Activated CD4-positive, alpha-beta T cell treated with anti-CD3 and anti-CD28 coated beads for 24 hours (primary cell): ENCODE data around the gene ACTR6.
"Not testable (repeated sequence)": the region's sequence is repeated elsewhere in the genome, so short reads cannot be mapped to it uniquely, and the experiment has no call there.

Source experiments
- DNase-seq, 2 donors: peaks; one replicate each; pipeline ENCODE4 v3.0.0-alpha.2; 2020; ENCODE audit warnings: low read depth in 2 of 2

The ACTR6 gene

DNA sequence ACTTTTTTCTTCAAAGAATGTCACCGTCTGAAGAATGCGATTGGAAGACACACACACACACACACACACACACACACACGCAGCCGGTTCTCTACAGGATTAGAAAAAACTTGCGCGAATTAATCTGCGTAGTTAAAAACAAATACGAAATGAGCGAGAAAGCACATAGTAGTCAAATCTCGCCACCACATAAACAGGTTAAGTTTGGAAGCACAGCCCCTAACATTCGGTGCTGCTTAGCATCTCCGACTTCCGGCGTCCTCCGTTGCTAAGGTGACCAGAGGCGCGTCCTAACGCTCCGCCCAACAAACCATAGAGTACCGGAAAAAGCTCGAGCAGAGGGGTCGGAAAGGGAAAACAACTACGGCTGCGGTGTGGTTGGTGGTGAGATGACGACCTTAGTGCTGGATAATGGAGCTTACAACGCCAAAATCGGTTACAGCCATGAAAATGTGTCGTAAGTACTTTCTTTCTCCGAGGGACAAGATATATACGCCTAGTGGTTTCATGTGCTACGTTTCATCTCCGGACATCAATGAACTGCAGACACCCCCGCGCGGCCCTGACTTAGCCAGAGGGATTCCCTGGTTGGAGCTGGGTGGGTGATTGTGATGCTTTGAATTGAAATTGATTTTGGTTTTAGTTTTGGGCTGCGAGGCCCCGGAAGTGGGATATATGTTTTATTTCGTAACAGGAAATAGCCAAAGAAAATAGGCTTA lies at the start of gene ACTR6:
Gene ACTR6 (plus strand): TSS at position 353 of the 719 bp plus-strand sequence. CDS start 37 bp downstream, at position 390.
- DNase-seq = peak; percentile 90 to 96

GRCh38 chr12:100151769-100152168 lies 48.8 kb upstream of the ACTR6 start:
- DNase-seq = no peak

DNA sequence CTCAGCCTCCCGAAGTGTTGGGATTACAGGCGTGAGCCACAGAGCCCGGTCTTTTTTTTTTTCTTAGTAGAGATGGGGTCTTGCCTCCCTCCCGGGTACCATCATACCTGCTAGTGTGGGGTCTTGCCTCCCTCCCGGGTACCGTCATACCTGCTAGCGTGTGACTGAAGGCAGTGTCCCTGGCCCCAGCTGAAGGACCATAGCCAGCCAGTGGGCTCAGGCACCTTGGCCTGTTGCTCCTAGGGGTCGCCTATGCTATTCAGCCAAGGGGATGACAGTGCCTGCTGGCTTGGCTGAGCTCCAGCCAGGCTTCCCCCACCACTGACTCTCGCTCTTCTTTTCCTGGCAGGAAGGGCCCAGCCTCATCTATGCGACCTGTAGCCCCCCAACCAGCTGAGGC lies 47.5 kb upstream of the ACTR6 start:
- no peak for DNase-seq

- DNase-seq = peak; percentile 60 to 72
Measured at GRCh38 chr12:100154474-100155247, 46.0 kb upstream of the ACTR6 start.

DNA sequence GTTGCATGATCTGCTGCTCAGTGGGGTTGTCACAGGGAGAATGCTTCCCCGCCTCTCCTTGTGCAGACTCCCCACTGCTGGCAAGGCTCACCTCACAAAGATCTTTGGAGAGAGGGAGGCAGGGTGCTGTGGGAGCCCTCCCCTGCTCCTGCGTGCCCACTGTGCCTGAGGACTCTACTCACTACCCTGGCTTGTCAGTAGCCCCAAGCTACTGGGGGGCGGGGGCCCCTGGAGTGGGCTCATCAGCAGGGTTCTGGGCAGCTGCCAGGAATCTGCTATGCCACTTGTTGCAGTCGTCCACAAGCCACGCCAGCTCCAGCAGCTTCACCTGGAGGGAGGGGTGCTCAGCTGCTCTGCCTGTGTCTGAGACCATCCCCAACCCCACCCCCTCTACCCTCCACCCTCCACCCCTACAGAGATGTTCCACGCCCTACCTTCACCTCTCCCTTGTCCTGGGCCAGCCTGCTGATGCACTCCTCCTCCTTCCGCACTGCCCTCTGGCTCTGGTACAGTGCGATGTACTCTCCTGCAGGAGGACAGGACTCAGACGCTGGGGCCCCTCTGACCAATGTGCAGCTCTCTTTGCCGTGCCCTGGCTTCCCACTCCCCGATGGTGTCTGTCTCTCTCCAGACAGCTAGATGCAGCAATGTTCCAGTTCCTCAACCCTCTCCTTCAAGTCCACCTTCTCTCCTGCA lies 43.7 kb upstream of the ACTR6 start:
- DNase-seq = no peak

DNA sequence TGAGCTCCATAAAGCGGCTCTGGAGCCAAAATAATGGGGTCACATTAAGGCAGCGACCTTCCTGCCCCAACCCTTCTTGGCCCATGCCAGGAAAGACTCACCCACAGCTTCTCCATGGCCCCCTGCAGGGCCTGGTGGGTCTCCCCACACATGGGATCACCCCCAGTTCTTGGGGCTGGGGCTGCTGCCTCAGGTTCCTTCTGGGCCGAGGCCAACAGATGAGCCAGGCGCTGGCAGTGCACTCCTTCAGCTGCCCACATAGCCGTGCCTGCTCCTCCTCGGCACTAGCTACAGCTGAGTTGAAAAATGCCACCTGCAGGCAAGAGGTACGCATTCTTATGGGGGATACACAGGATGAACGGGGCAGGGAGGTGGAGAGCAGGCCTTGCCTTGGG lies 43.2 kb upstream of the ACTR6 start:
- DNase-seq = no peak

DNA sequence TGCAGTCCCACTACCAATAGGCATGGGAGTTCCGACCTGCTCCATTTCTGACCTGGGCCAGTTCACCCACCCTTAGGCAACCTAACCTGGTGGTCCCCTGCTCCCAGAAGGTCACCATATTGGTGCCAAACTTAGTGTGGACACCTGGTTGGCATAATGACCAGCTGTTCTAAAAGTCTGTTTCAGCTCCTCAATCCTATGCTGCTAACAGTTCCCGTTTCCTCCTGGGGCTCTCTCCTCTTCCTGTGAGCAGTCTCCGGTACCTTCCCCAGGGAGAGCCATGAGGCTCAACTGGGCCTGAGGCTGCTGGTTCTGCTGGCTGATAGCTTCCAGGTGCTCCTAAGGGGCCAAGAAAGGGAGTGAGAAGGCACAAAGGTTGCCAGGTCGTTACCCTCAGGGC lies 42.1 kb upstream of the ACTR6 start:
- DNase-seq = no peak

DNA sequence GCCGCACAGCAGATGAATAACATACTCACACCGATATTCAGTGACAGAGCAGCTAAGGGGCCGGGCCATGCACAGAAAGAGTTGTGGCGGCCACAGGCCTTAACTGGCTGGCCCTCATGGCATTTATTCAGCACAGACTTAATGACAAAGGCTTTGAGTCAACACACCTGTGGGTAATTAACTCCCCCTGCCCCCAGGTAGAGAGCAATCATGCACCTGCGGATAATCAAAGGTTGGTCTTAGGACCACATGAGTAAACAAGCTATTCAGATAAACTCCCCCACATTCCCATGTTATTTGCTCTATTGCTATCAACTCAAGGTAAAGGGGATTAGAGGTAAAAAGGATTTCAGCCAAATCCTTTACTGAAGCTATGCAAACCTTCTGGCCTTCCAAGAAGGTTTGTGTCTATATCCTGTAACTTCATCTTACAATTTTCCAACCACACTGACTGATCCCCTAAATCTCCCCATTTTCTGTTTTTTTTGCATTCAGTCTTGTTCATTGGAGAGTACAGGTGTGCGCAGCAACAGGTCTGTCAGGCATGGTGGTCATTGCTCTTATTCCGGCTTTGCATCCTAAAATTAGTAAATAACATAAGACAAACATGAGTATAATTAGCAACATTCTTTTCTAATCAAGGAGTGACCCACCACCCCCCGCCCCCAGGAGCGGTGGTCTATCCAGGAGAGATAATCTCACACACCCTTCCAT lies 41.1 kb upstream of the ACTR6 start:
- no peak for DNase-seq

DNA sequence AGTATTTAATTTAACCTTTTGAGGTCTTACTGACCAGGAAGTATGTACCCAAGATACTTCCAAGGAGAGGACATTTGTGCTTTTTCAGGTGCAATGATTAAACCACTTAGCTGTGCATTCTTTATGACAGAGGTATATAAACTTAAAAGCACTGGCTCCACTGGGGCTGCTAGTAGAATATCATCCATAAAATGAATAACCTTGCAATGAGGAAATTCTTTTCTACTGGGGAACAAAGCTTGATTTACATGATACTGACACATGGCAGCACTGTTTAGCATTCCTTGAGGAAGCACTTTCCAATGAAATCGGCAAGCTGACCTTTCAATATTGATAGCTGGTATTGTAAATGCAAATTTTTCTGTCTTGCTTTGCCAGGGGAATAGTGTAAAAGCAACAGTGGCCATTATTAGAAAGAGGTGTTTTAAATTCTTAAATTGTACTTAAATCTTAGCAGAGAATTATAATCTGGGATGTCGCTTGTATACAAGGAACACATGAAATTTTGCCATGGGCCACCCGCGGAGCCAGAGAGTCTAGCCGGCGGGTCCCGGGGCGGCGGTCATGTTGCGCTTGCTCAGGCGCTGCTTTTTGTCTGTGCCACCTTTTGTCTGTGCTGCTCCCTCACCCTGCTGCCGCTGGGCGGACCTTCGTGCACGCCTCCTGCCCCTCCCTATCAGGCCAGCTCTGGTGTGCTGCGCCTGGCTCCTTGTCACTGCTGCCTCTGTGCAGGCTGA lies 37.0 kb upstream of the ACTR6 start:
- DNase-seq = peak; percentile 49 to 50

DNA sequence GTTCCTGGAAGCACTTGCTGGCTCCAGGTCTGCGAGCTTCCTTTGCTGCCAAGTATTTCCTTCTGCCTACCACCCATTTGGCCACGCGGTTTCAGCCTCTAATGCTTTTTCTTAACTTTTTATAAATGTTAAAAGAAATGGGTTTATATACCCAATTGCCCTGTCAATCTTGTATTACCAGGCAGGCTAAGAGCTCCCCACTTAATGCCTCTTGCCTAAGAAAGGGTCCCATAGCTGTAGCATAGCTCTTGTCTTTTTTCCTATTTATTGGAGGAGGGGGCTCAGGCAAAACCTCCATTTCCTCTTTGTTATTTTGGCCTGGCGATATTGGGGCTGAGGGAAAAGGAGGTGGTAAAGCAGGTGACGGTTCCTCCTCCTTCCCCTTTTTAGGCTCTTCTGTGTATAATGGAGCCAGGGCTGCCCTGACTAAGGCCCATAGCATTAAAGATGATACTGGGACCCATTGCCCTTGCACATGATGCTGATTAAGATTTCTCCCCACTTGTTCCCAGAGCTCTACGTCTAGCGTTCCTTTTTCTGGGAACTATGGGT lies 36.4 kb upstream of the ACTR6 start:
- DNase-seq = no peak

DNA sequence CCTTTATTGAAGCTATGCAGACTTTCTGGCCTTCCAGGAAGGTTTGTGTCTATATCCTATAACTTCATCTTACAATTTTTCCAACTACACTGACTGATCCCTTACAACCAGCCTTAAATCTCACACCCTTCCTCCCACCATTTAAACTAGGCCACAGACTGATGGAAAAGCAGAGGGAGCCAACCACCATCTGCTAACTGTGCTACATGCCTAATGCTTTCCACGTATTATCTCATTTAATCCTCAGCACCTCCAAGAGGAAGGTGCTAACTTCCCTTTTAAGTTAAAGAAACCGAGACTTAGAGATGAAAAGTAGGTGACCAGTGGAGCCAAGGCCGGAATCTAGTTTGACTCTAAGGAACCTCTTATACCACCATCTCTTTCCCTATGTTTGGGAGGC lies 35.3 kb upstream of the ACTR6 start:
- DNase-seq = no peak

DNA sequence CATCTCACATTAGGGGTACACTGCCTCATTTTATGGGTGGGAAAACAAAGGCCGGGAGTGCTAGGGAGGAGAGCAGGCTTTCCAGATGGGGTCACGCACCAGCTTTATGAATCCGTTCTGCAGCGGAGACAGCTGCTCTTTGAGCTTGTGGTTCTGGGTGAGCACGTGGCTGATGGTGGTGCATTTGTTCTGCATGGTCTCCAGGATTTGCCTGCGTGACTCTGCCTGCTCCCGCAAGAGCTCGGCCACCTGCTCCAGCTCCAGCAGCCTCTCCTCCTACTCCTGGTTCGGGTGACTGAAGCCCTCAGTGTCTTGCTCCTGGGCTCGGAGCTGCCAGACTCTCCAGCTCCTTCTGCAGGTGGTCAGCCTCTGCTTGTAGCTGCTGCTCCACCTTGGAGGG lies 34.4 kb upstream of the ACTR6 start:
- DNase-seq = no peak

DNA sequence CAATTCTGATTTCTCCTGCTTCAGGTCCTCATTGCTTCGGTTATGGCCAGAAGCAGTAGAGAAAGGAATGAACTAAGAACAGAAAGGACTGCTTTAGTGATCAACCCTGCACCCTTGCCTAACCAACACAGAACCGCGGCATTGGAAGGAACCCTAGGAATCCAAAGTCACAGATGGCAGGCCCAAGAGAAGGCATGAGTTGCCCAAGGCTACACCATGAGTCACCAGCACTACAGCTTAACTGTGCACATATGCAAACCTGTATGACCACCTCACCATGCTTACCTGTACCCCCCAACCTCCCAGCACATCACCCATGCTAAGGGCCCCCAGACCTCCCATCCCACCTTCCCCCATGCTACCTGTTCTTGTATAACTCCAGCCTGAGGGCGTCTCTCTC lies 32.1 kb upstream of the ACTR6 start:
- no peak for DNase-seq

DNA sequence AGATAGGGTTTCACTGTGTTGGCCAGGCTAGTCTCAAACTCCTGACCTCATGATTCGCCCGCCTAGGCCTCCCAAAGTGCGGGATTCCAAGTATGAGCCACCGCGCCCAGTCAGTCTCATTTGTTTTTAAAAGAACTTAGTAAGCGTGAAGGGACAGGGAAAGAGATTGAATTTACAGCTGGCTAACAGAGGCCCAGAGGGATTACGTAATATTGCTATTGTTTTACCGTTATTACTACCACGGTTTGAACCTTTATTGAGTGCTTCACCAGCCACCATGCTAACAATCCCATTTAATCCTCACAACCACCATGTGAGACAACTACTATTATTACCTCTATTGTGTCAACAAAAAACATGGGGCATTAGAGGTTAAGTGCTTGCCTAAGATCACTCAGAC lies 31.3 kb upstream of the ACTR6 start:
- no peak for DNase-seq

DNA sequence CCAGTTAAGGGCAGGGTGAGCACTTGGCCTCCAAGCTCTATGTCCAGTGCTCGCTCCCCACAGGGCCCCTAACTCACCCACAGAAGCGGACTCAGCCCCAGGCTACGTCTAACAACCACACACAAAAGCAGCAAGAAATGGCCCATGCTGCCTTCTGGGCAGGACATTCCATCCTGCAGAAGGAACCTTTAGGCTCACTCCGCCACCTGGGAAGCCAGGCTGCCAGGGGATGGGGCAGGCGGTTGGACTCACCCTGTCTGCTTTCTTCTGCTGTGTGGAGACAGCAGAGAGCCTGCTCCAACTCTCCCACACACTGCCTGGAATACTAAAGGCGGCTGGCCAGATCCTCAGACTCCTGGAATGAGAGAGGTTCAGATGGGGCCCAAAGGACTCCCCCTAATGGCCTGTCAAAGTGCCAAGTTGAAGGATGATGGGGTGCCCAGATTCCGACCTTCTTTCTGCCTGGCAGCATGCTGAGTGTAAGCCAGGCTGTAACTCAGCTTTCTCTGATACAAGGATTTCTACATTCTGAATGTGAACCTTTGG lies 30.2 kb upstream of the ACTR6 start:
- no peak for DNase-seq

- no peak for DNase-seq
Measured at GRCh38 chr12:100171248-100171647, 29.4 kb upstream of the ACTR6 start.

DNA sequence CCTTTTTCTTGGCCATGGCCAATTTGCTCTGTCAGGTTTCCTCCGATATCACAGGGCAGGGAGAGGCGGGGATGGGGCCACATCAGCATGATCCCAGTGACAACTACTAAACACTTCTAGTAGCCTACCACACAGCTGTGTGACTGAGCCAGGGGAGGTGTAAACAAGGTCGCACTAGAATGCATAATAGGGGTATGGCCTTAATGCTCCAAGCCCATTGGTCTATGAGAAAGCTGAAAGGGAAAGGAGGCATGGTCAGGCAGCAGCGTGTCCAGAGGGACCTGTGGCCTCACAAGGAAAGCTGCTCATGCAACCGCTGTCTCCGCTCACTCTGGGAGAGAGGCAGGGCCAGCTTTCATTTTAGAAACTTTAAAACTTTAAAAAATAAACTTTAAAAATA lies 27.5 kb upstream of the ACTR6 start:
- DNase-seq = no peak

DNA sequence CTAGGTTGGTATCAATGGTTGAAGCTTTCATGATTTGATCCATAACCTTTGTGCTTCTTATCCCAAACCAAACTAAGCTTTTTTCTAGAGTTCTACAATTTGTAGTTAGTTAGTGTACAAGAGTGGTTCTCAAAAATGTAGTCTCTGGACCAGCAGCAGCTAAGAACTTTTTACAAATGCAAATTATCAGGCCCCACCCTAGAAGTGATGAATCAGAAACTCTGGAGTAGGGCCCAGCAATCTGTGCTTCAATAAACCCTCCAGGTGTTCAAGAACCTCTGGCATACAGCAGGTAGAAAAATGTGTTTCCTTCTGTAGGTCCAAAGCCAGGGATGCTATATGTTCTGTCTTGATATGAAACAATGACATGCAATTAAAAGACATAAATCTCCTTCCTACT lies 26.1 kb upstream of the ACTR6 start:
- DNase-seq = no peak

DNA sequence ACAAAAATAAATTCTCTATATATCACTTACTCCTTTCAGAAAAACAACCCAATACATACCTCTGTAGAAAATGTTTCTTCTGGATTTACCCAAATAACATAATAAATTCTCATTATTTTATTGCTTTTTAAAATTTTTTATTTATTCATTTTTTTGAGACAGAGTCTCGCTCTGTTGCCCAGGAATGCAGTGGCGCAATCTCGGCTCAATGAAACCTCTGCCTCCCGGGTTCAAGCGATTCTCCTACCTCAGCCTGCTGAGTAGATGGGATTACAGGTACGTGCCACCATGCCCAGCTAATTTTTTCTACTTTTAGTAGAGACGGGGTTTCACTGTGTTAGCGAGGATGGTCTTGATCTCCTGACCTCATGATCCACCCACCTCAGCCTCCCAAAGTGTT lies 24.1 kb upstream of the ACTR6 start:
- not testable (repeated sequence) for DNase-seq

DNA sequence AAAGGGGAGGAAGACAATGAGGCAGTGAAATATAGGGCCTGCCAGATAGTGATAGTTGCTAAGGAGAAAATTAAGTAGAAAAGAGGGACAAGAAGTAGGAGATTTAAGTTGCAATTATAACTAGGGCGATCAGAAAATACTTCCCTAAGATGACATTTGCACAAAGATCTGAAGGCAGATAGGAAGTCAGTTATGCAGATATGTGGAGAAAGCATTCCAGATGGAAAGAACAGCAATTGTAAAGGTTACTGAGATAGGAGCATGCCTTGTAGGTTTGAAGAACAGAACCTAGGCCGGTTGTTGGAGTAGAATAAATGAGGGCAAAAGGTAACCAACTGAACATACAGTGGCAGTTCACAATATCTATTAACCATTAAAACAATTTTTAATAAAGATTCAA lies 21.4 kb upstream of the ACTR6 start:
- no peak for DNase-seq
